Pulmonary artery endothelial cell (primary cell): ENCODE measurements around the gene SUSD5. TPM values are rescaled to one million over a fixed set of nuclear protein-coding genes. Genes with fewer than 3 reads are reported as not detected.
A peak's percentile ranks its signal among the peaks of the same experiment; 100 is the strongest.
"Not testable (repeated sequence)": the region's sequence is repeated elsewhere in the genome, so short reads cannot be mapped to it uniquely, and the experiment has no call there.

Source experiments
- DNase-seq: peaks from one replicate; pipeline ENCODE4 v3.0.0-alpha.2; 2011; ENCODE audit warnings: low read depth, low spot score
- total RNA-seq: library from RNA; depleted of rRNA; stranded (reverse); fragments of >200 nt; gene quantifications from 2 replicates; pipeline ENCODE4 v1.2.3, GENCODE V29; 2014

Gene SUSD5
- total RNA-seq, 1 donor from 2014 or later = 0.59 TPM

GRCh38 chr3:33152363-33153360 is 65.9 kb downstream of the SUSD5 start:
- DNase-seq = no peak

GRCh38 chr3:33149342-33149741 is 69.3 kb downstream of the SUSD5 start:
- DNase-seq = no peak

GRCh38 chr3:33146791-33147445 is 71.7 kb downstream of the SUSD5 start:
- no peak for DNase-seq

- DNase-seq = no peak
Observed at GRCh38 chr3:33145901-33146580, 72.6 kb downstream of the SUSD5 start.

DNA sequence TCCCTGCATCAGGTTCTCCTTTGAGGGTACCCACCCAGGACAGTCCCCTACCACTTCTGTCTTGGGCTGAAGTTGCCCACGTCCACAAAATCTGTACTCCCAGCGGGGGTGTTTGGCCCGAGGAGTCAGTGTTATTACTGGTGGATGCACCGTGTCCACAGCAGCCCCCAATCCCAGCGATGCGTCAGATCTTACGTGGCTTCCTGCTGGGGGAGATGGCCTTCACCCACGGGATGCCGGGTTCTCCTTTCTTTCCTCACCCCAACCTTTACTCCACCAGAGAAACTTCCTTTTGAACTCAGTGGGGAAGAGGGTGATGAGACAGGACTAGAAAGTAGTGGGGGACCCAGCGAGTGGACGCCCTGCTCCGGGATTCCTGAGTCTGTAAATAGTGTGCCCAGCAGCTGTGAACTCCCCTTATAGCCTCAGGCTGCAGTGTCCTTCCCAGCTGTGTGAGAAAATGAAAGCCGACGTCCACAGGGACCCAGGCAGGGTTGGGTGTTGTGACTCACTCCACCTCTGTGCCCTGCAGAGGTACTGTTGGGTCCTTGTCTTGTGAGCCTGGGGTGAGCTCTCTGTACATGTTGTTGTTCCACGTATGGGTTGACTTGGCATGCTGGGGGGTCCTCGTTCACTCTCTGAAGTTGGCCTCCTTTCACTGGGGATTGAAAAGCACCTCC is 73.2 kb downstream of the SUSD5 start:
- DNase-seq = no peak

GRCh38 chr3:33144433-33144832 is 74.2 kb downstream of the SUSD5 start:
- DNase-seq = no peak

GRCh38 chr3:33141006-33141405 is 77.6 kb downstream of the SUSD5 start:
- DNase-seq = no peak

DNA sequence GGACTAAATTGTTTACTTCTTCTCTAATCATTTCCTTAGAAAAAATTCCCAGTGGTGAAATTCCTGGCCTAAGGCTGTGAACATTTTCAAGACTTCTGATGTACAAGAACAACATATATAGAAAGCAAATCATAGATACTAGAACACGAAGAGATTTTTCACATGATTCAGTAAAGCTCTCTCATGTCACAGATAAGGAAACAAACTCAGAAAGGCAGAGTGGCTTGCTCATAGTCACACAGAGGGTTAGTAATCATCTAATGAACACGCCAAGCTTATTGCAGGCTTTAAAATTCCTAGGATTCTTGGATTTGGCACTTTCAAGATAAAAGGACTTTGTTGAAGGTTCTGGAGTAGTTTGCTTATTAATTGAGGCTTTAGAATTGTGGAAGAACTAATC is 78.6 kb downstream of the SUSD5 start:
- DNase-seq = no peak

DNA sequence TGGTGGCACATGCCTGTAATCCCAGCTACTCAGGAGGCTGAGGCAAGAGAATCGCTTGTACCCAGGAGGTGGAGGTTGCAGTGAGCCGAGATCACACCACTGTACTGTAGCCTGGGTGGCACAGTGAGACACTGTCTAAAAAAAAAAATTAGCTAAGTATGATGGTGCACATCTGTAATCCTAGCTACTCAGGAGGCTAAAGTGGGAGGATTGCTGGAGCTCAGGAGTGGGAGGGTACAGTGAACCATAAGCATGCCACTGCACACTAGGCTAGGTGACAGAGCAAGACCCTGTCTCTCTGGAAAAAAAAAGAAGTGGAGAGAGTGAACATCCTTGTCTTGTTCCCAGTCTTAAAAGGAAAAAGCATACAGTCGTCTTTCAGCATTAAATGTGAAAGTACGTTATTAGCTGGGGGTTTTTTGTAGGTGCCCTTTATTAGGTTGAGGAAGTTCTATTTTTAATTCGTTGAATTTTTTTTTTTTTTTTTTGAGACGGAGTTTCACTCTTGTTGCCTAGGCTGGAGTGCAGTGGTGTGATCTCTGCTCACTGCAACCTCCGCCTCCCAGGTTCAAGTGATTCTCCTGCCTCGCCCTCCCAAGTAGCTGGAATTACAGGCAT is 79.5 kb downstream of the SUSD5 start:
- not testable (repeated sequence) for DNase-seq

GRCh38 chr3:33137691-33138090 is 80.9 kb downstream of the SUSD5 start:
- no peak for DNase-seq

- DNase-seq = no peak
Observed at GRCh38 chr3:33134026-33134625, 84.5 kb downstream of the SUSD5 start.

DNA sequence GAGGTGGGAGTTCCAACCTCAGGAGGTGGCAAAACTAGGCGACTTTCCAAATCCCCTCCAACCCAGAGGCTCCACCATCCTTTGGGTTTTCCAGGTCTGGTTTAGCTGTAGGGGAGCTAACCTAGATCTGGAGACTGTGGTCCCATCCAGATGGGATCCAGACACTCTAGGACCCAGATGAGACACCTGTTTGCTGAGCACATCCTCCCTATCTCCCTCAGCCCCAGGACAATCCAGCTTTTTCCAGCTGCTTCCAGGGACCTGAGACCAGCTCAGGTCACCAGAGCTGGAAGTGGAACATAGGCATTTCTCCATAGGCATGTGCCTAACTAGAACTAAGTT is 86.6 kb downstream of the SUSD5 start:
- no peak for DNase-seq

- peak; percentile 52 for DNase-seq
Observed at GRCh38 chr3:33131331-33132018, 87.1 kb downstream of the SUSD5 start.

DNA sequence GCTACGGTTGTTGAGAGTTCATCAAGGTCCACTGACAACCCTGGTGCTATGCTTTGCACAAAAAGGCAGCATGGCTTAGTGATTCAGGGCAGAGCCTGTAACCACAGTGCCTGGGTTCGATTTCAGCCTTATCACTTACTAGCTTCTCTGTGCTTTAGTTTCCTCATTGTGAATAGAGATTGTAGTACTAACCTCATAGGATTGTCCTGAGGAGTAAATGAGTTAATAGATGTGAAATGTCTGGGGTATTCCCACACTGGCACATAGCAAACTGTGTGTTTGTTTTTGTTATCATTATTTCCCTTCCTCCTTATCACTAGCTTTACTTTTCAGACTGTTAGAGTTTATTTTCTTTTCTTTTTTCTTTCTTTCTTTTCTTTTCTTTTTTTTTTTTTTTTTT is 88.5 kb downstream of the SUSD5 start:
- DNase-seq = no peak

DNA sequence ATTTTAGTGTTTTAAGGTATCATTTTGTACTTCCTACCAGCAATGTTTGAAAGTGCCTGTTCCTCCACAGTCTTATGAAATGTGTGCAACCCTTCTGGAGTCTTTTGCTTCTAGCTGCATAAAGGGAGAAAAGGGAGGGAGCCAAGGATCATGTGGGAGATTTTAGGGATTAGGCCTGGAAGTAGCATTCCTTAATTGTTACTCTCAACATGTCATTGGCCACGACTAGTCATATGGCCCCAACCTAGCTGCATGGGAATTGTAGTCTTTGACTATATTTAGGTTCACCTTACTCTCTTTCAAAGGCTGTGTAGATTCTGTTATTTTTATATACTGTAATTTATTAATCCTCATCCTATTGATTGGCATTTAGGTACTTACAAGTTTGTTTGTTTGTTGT is 89.9 kb downstream of the SUSD5 start:
- DNase-seq = no peak

DNA sequence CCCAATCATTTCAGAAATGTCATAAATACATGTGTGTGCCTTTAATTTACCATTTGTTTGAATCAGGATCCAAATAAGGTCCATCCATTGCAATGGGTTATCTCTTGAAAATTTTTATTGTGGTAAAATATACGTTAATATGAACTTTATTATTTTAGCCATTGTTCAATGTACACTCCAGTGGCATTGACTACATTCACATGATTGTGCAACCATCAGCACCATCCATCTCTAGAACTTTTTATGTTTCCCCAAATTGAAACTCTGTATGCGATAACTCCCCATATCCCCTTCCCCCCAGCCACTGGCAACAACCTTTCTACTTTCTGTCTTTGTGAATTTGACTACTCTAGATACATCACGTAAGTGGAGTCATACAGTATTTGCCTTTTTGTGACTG is 92.8 kb downstream of the SUSD5 start:
- no peak for DNase-seq

DNA sequence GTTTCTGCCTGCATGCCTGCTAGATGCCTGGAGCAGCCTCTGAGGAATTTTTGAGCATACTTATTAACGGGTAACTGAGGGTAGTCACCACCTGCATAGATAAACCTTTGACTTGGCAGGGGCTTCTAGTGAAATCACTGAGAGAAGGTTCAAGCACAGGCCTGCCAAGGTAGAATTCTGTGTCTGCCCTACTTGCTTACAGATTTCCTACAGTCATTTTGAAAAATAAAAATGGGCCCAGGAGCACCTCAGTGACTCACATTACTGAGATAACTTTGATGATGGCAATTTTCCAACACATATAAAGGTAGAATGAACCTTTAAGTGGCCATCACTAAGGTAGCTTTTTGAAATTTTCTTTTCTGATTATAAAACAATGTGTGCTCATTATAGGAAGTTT is 94.0 kb downstream of the SUSD5 start:
- no peak for DNase-seq

DNA sequence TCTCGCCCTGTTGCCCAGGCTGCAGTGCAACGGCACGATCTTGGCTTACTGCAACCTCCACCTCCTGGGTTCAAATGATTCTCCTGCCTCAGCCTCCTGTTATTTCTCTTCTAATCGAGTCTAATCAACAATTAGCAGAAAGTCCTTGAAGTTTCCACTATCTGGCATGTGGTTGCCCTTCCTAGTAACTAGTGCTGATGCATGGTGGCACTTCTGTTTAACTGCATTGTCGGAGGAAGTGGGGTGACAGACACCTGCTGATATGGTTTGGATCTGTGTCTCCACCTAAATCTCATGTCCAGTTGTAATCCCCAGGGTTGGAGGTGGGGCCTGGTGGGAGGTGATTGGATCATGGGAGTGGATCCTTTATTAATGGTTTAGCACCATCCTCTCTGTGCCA is 95.6 kb downstream of the SUSD5 start:
- DNase-seq = no peak

GRCh38 chr3:33119891-33120290 is 98.7 kb downstream of the SUSD5 start:
- DNase-seq = no peak

DNA sequence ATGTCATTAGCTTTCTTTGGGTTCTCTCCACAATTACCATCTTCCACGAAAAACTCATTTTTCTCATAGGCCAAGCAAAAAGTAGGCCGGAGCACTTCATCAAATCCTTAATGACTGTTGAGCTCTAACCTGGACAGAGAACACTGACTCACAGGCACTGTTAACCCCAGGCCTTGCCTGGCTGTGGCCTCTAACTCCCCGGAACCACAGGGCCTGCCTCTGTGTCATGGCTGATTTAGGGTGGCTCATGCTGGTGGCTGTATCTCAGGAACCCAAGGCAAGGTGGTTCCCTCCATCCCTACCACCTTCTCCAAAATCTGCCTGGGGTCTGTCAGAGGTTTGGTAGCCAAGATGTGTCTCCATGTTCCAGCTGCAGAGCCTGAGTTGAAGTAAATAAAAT is 101.1 kb downstream of the SUSD5 start:
- no peak for DNase-seq
